Stimulated activated CD4-positive, alpha-beta T cell treated with anti-CD3 and anti-CD28 coated beads, TNF-alpha, amount 100 ng/mL, for 4 hours (primary cell): ENCODE data around the gene NAV2.

Source experiments
- DNase-seq, 3 experiments: peaks; one replicate each; pipeline ENCODE4 v3.0.0-alpha.2; 2020; ENCODE audit warnings: low read depth in 3 of 3

NAV2 gene

DNA sequence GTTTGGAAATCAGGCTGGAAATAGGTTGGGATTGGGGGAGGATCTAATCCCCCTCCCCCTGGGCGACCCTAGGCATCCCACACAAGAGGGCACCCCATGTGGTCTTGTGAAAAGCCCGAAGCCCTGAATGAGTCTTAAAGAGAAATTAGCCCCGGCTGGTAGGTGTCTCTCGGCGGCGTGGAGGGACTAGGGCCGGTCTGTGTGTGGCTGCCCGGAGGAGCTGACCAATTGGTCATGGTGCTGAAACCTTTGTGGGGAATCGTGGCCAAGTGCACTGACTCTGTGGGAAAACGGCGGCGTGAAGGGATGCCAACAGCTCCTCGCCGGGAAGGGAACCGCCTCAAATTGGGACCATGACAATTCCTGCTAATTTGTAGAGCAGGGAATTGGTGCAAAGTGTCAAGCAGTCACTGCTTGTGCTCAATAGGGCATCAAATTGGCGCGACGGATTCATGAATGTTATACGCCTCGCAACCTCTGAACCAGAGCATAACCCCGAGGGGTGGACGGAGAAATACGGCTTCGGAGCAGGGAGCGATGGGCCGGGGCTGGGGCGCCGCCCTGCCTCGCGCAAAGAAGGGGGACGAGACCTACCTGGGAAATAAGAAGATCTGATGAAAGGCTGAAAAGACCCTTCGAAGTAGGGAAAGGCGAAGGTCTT lies 446.1 kb downstream of the NAV2 start:
- no peak for DNase-seq

DNA sequence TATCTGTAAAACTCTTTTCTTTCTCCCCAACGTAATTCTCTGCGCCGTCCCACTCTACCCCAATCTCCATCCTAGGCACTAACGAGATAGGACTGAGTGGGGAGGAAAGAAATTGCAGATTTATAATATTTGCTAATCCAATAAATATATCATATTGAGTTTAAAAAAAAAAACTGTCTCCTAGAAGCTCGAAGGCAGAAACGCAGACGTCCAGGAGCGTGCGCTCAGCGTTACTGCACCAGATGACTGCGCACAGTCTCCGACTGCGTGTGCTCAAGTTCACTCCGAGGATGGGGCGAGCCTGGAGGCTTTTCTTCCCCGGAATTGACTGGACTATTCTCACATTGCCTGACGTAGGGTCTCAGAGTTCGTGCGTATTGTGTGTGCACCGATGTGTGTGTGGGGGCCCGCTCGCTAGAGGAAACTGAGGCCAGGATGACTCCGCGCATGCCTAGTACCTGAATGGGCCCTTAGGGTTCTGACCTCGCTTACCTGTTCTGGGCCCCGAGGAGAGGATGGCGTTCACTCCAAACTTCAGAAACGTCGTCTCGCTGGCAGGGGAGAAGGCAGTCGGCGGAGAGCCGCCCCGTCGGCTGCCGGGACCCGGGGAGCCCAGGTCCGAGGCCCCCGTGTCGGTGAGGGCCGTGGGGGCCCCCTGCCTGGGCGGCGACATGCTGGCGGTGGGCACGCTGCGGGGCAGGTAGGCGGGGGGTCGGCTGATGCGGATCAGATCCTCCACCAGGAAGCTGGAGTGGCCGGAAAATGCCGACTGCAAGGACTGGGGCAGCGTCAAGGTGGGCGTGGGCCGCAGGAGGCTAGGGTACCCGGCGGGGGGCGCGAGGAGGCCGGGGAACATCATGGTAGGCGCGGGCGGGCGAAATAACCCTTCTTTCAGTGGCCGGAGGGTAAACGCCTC lies 447.1 kb downstream of the NAV2 start:
- DNase-seq = no peak

- no peak for DNase-seq
These were observed 448.0 kb downstream of the NAV2 start, which contains the start of gene DBX1 for GRCh38 chr11:20160425-20161229. Gene DBX1, minus strand, starts transcription at chr11:20160475. Its CDS starts 151 bp downstream, at chr11:20160324.

- DNase-seq = no peak
These were observed 448.7 kb downstream of the NAV2 start for GRCh38 chr11:20161230-20161918.

- DNase-seq = no peak
These were observed 449.5 kb downstream of the NAV2 start for GRCh38 chr11:20161923-20162744.

- DNase-seq = no peak
These were observed 450.5 kb downstream of the NAV2 start for GRCh38 chr11:20162824-20163782.

DNA sequence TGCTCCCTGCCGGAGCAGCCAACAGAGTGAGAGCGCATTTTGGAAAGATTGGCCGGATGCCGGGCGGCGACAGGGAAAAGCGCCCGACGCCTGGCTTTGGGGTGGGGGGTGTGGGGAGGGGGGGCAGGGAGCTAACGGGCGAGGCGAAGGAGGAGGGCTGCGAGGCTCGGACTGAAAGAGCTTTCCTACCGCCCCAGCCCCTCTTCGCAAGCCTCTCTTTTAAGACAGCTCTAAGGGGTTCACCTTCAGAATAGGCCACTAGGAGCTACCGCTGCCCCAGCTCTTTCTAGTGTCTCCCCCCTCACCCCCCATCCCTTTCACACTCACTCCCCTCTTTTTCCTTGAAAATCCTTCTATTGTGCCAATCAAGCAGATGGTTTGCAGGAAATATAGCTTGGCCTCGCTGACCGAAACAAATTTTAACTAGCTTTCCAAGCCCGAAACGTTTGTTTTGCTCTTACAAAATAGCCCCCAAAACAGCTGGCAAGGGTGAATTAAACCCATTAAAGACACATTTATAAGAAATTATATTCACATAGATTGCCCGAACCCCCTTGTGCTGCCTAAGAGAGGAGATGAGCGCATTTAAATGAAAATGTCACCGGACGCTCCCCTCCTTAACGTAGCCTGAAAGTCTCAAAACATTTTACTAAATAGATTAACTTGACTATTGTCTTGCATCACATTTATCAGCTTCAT lies 451.3 kb downstream of the NAV2 start:
- no peak for DNase-seq
